Osteoblast (primary cell): ENCODE measurements around the gene SPRED2. TPM values are rescaled to one million over a fixed set of nuclear protein-coding genes. Genes with fewer than 3 reads are reported as not detected.

Experiments
- DNase-seq: peaks from one replicate; pipeline ENCODE4 v3.0.0; 2011; ENCODE audit warnings: low spot score, mixed read lengths; ENCODE audit not compliant: insufficient read length; ENCODE audit errors: missing footprints
- H2AFZ ChIP-seq: 2 replicates; pipeline ENCODE4 v1.6.0; 2011; ENCODE audit warnings: mild to moderate bottlenecking, low read length
- H3K27ac ChIP-seq: 2 replicates; pipeline ENCODE4 v1.5.1; 2011; ENCODE audit warnings: mild to moderate bottlenecking, low read depth, low read length, moderate library complexity
- H3K27me3 ChIP-seq: 2 replicates; pipeline ENCODE4 v1.6.0; 2012; ENCODE audit warnings: mild to moderate bottlenecking, control low read depth, inconsistent platforms, low read length, moderate library complexity; ENCODE audit not compliant: insufficient read depth
- H3K36me3 ChIP-seq: 2 replicates; pipeline ENCODE4 v1.5.1; 2011; ENCODE audit warnings: mild to moderate bottlenecking, low read length, control low read depth, moderate library complexity; ENCODE audit not compliant: insufficient read depth
- H3K4me1 ChIP-seq: 2 replicates; pipeline ENCODE4 v1.5.1; 2011; ENCODE audit warnings: mild to moderate bottlenecking, low read length, control low read depth, moderate library complexity; ENCODE audit not compliant: insufficient read depth
- H3K4me2 ChIP-seq: 2 replicates; pipeline ENCODE4 v1.6.0; 2011; ENCODE audit warnings: mild to moderate bottlenecking, low read length; ENCODE audit not compliant: insufficient read depth
- H3K4me3 ChIP-seq: fragments of 200-600 bp; sonication (generic); 3 replicates; pipeline ENCODE4 v1.5.1; 2012; ENCODE audit warnings: mild to moderate bottlenecking, low read length, inconsistent platforms; ENCODE audit not compliant: insufficient read depth
- H3K79me2 ChIP-seq: 2 replicates; pipeline ENCODE4 v1.6.0; 2012; ENCODE audit warnings: mild to moderate bottlenecking, low read length, control low read depth, inconsistent platforms; ENCODE audit not compliant: insufficient read depth
- H3K9me3 ChIP-seq: 2 replicates; pipeline ENCODE4 v1.5.1; 2011; ENCODE audit warnings: low read depth, low read length, control low read depth
- H4K20me1 ChIP-seq: 2 replicates; pipeline ENCODE4 v1.6.0; 2012; ENCODE audit warnings: mild to moderate bottlenecking, low read length, control low read depth; ENCODE audit not compliant: insufficient read depth
- CTCF ChIP-seq: IDR thresholded peaks from 2 replicates; pipeline ENCODE4 v1.5.1; 2011; ENCODE audit warnings: mild to moderate bottlenecking, low read depth, low read length, moderate library complexity; ENCODE audit errors: extremely low read depth
- total RNA-seq: library from RNA; depleted of rRNA; stranded (reverse); fragments of >200 nt; gene quantifications from 2 replicates; pipeline ENCODE4 v1.2.3, GENCODE V29; 2012

SPRED2 gene
- total RNA-seq, 1 donor, result 17.4 TPM

GRCh38 chr2:65273344-65273743 is 159.1 kb downstream of the SPRED2 start:
- Histone ChIP-seq H3K4me3 (no peak overlapping the region), H3K36me3 (peaks cover 22% of the 10 kb centered on the region), H3K9me3 (no peaks in the 10 kb centered on the region), H3K27me3 (no peaks in the 10 kb centered on the region), H3K27ac (no peak overlapping the region), H3K4me2 (no peak overlapping the region), H3K4me1 (peaks cover 10% of the 10 kb centered on the region), H2AFZ (no peak overlapping the region), H4K20me1 (peaks cover 7% of the 10 kb centered on the region), H3K79me2 (no peaks in the 10 kb centered on the region)
- TF ChIP-seq CTCF, result no peak
- DNase-seq, result no peak

- no peaks in the 10 kb centered on the region for H3K4me1 ChIP-seq
- H2AFZ ChIP-seq, result no peak overlapping the region
- DNase-seq, result no peak
- peaks cover 30% of the 10 kb centered on the region for H4K20me1 ChIP-seq
- no peak for TF ChIP-seq CTCF
- no peaks in the 10 kb centered on the region for H3K27me3 ChIP-seq
- H3K36me3 ChIP-seq, result peaks cover 57% of the 10 kb centered on the region
- no peak overlapping the region for H3K27ac ChIP-seq
- H3K79me2 ChIP-seq, result peaks cover 32% of the 10 kb centered on the region
- H3K4me3 ChIP-seq, result no peak overlapping the region
- no peak overlapping the region for H3K4me2 ChIP-seq
- no peaks in the 10 kb centered on the region for H3K9me3 ChIP-seq
Measured at GRCh38 chr2:65268957-65269356, 163.4 kb downstream of the SPRED2 start.

GRCh38 chr2:65267008-65267407 is 165.4 kb downstream of the SPRED2 start:
- Histone ChIP-seq H4K20me1 (peaks cover 37% of the 10 kb centered on the region), H3K79me2 (peaks cover 42% of the 10 kb centered on the region), H3K36me3 (peaks cover 60% of the 10 kb centered on the region)

GRCh38 chr2:65265671-65266045 is 166.7 kb downstream of the SPRED2 start:
- Histone ChIP-seq H3K27ac (peak overlapping the region; percentile 33), H3K27me3 (no peaks in the 10 kb centered on the region), H3K79me2 (peaks cover 53% of the 10 kb centered on the region), H3K9me3 (no peaks in the 10 kb centered on the region), H4K20me1 (peaks cover 44% of the 10 kb centered on the region), H3K36me3 (peaks cover 58% of the 10 kb centered on the region), H2AFZ (no peak overlapping the region), H3K4me1 (peaks cover 8% of the 10 kb centered on the region), H3K4me2 (no peak overlapping the region), H3K4me3 (no peak overlapping the region)
- no peak for TF ChIP-seq CTCF
- no peak for DNase-seq

More at GRCh38 chr2:65267008-65267407, 165.4 kb downstream of the SPRED2 start:
- H3K27ac ChIP-seq, result peak overlapping the region; percentile 33
- no peak overlapping the region for H3K4me2 ChIP-seq
- no peak overlapping the region for H3K4me3 ChIP-seq
- TF ChIP-seq CTCF, result no peak
- no peak for DNase-seq
- H3K9me3 ChIP-seq, result no peaks in the 10 kb centered on the region
- H3K4me1 ChIP-seq, result peaks cover 7% of the 10 kb centered on the region
- no peak overlapping the region for H2AFZ ChIP-seq
- H3K27me3 ChIP-seq, result no peaks in the 10 kb centered on the region
